ENCODE results near the gene DDX31.

Gene DDX31

DNA sequence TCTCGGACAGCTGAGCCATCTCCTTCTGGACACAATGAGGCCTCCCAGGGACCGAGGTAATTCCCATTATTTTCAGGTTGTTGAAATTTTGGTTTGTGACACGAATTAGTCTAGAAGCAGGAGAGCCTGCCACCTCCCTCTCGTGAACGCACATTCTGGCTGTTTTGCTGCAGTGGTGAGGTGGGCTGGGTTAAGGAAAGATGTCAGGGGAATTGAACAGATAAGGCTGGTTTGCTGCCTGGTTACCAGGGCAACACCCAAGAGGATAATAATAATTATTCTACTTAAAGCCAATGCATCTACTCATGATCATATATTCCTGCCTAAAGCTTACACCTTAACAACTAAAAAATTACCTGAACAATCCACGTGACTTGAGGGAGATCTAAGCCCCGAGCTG is 38.1 kb downstream of the DDX31 start:
- no peak for DNase-seq

DNA sequence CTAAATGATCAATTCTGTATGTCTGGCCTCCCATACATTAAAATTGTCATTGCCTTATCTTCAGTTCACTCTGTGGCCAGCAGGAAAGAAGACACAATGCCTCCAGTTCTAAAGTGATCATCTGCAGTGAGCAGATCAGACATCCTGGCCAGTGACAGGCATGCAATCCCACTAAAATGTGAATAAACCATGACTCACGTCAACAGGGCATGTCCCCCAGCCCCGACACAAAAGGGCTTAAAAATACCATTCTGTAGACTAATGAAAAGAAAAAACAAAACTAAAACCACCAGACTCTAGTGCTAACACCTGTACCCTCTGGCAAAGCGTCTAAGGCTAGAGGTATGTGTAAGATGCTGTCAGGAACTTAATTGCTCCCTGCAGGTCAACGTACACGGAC is 38.5 kb downstream of the DDX31 start:
- DNase-seq, result no peak

DNA sequence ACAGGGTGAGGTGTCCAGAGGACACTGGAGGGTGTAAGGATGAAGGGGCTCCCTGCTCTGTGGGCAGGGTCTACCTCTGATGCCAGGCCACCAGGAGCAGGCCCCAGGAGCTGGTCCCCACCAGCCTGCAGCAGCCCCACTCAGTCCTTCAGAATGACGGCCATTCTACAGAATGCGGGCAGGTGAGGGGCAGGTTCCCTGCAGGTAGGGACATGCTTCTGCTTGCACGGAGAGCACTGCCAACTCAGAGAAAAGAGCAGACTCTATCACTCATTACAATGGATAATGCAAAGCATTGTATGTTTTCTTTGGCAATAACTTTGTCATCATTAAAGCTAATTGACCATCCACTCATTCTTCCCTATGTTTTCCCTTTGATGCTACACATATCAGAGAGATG is 39.0 kb downstream of the DDX31 start:
- no peak for DNase-seq

DNA sequence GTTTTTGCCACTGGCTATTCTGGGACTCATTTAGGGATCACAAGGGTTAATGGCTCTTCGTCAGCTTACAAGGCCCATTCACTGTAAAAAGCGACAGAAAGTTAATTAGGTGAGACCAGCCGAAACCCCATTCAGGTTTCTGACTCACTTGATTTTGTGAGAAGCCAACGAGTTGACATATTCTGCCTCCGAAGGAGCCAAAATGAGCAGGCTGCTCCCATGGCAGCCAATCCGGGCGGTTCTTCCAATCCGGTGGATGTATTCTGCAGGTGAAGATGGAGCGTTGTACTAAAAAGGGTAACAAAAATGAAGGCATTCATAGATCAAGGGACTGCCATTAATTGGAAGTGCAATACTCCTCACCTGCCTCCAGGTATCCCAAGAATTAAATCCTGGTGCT is 39.7 kb downstream of the DDX31 start:
- DNase-seq, result no peak

DNA sequence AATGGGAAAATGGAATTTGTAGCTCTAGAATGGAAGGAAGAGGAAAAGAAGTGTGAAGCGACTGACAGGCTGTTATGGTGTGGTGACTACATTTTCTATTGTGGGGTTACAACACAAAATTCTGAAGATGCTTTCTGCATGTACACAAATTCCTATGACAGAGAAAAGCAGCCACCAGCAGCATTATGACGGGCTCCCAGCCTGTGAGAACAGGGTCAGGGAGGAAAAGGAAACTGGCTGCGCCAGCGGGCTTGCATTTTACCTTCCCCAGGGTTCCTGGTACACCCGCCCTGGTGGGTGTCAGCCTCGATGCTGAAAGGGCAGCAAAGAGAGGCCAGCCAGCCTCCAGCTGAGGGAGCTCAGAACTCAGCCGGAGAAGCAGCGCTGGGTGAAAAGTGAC is 41.0 kb downstream of the DDX31 start:
- no peak for DNase-seq

DNA sequence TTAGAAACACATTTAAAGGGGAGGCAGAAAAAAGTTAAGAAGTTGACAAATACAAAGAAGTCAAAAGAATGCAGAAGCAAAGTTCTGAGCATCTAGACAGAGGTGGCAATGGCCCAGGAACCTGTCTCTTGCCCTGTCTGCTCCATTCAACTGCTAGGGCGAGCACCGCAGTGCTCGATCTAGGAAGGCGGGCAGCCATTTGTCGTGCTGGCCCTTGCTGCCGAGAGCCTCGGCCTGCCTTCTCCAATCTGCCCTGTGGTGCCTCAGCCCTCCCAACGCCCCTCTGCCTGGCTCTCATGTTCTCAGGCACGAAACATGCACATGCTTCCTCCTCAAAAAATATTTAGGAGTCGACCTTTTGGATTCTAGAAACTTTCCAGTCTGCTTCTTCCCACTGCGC is 42.2 kb downstream of the DDX31 start:
- DNase-seq, result no peak

DNA sequence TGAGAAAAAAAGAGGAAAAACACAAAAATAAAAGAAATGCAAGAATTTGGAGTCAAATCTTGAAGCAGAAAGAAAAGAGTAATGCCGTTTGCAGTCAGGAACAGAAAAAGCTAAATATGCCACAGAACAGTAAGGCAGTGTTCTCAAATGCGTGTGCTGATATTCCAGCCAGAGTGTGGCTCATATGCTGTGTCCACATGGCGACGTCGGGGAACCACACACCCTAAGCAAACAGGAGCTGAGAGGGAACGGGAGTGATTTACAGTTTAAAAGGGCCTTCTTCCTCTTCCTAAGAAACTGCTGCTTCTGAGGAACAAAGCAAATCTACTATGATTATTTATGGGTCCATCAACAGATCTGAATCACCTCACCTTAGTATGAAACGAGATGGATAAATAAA is 42.7 kb downstream of the DDX31 start:
- DNase-seq, result no peak

DNA sequence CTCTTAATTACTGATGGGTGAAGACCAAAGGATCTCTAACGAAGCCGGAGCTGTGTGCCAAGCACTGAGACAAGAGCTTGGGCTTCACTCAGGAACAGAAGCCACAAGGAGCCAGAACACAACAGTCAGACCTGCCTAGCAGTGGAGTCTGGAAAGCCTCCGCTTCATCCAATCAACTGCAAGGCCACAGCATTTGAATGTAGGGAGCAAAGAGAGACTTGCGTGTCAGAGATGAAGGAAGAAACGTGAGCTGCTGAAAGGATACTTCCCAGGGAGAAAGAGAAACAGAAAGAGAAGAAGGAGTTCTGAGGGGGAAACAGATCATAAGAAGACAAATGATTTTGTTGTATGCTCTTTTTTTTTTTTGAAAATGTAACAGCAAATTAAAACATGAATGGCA is 43.5 kb downstream of the DDX31 start:
- no peak for DNase-seq

DNA sequence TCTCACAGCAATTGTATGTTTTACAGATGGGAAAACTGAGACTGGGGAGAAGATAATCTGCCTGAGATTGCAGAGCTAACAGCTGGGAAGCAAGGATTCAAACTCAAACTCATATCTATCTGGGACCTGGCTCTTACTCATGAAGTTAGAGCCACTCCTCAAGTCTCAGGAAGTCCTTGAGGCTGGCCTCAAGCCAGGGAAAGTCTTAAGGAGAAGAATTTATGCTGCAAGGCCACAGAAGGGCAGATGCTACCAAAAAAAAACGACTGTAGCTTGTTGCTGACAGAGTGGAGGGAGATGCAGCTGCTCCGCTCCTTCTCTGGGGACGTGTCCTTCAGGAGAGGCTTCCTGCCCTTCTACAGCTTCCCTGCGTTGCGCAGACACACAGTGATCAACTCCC is 47.6 kb downstream of the DDX31 start:
- no peak for DNase-seq

DNA sequence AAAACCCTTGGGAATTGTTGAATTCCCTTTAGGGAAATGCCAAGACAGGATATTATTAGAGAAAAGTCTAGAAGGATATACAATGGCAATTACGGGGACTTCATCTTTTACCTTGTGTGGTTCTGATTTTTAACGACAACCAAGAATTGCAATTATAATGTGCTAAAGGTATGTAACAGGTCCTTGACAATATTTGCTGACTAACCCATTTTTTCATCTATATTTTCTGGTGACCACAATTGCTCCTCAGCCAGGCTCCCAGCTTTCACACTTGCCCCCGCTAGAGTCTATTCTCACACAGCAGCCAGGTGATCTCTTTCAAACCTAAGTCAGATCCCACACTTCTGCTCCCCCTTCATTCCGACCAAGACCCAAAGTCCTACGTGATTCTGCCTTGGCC is 53.1 kb downstream of the DDX31 start:
- no peak for DNase-seq

DNA sequence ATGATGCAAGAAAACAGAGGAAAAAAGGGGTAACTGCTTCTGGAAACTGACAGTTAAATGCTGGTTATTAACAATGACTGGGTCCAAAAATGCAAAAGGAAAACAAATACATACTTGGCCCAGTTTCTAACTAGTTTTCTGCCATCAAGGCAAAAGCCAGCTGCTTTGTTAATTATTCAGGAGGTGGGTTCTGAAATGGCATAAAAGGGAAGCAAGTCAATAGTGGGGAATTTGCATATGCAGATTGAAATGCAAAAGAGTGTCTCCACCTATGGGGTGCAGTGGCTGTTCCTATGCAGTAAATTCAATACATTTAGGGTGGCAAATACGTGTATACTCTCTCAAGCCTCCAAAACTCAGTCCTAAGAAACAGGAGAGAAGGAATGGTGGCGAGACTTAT is 54.0 kb downstream of the DDX31 start:
- no peak for DNase-seq

DNA sequence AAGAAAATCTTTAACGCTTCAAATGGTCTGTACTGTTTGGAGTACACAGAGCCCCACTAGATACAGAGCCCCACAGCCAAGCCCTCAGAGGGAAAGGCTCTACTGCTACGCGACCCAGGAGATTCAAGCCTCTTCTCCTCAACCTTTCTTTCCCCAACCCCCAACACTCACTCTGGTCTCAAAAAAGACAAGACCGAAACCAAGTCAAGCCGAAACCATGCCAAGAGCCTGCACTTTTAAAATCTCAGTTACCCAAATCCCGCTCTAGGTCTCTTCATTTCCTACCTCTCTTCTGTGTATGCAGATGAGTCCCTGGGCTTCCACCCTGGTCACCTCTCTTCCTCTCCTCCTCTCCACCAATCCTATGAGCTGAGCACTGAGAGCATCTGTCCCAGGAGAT is 55.5 kb downstream of the DDX31 start:
- DNase-seq, result no peak

DNA sequence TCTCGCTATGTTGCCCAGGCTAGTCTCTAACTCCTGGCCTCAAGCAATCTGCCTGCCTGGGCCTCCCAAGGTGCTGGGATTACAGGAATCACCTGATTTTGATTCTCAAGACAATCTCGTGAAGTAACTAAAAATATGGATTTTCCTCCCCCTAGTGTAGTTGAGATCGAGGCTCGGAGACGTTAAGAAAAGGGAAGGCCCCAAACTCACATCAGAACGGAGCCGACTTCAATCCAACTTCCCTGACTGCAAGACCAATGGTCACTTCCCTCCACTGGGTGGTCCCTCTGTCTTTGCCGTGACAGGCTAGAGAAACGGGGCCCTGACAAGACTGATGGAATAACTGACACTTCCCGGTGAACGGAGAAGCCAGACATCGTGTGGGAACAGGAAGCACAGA is 59.1 kb downstream of the DDX31 start:
- no peak for DNase-seq

DNA sequence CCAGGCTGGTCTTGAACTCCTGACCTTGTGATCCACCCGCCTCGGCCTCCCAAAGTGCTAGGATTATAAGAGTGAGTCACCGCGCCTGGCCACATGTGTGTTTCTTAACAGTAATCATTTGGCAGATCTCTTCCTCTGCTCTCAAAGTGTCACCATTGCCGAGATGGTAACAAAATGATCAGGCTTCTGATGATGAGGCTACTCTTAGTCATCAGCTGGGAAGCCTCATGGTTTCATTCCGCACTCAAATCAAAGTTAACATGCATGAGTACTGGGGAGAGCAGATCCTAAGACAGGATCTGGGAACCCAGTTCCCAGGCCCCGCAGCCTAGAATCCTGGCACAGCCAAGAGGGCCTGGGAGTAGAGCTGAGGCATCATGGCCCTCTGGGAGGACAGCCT is 60.0 kb downstream of the DDX31 start:
- no peak for DNase-seq

DNA sequence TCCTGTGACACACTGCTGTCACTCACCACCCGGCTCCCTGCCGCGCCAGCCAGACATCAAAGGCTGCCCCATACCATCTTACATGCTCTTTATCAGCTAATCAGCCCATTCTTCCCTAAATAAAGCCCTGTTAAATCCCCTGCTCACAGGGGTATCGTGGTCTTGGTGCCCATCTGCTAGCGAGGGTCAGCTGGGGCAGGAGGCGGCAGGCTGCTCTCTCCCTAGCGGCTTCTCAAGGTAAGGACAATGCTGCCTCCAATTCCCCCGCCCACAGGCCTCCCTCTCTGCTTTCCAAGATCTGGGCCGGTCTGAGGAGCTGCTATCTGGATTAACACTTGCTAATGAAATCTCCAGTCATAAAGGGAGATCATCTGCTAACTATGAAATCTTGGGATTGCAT is 60.6 kb downstream of the DDX31 start:
- DNase-seq, result no peak

DNA sequence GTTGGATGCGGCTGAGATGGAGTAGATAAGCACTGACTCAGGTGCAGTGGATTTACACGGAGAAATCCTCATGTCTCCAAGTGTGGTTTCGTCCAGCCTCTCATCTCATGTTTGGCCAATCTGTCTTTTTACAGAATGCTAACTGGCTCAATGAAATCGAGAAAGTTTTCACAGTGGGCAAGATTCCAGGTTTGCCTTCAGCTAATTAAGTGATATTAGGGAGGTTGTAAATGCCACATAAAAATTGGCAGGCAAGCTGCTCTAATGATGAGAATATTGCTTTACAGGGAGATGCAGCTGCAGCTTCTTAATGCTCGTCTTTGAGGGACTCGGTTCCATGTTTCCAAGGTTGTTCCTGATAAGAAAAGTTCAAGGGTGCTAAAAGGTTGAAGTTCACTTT is 63.7 kb downstream of the DDX31 start:
- no peak for DNase-seq

DNA sequence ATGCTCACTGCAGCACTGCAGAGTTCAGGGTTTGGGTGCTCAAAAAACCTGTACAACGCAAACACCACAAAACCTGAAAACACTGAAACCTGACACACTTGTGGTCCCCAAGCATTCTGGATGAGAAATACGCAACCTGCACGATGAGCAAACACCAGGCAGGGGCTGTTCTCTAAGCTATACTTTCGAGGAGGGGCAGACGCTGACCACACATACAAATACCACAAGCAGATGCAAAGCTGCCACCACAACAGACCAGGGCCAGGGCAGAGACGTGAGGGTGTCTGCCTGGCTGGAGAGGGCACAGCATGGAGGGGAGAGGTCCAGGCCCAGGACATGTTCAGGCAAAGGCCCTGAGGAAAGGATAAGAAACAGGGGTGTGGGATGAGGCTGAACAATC is 64.4 kb downstream of the DDX31 start:
- DNase-seq, result no peak

DNA sequence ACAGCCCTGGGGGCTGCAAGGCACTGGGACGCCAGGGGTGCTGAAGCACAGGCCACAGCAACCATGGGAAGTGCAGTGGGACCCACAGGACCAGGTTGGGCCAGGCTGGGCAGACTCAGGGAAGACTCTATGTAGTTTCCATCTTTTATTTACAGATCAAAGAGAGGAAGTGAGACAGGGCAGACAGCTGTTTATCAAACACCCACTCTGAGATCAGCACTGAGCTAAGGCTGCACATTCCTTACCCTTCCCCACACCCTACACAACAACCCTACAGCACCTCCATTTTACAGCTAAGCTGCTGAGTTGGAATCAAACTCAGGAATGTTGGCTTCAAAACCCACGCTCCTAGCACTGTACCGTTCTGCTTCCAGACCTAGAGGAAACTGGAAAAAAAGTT is 67.6 kb downstream of the DDX31 start:
- DNase-seq, result no peak

DNA sequence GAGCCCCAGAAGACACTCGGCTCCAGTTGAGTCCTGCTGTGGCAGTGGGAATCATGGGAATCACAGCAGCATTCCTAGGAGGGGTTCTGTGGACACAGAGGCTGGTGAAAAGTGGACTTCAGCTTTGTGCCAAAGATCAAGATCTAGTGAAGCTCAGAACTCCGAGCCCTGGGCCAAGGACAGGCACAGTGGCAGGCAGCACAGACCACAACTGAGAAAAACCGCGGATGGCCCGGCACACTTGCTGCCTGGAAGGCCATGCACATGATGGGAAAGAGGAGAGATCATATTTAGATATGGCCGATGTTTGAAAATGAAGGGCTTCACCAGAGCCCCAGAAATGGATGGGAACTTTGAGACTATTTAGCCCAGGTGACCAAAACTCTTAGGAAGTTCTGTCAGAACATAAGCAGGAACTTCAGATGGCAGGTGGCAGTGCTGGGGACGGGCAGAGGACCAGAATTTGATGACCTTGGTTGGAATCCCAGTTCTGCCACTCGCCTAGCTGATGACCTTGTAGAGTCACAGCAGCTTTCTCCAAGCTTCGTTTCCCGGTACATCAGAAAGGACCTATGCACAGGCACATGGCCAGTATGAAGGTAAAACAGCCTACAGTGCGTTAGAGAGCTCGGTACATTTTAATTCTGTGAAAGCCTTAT is 69.3 kb downstream of the DDX31 start:
- no peak for DNase-seq

DNA sequence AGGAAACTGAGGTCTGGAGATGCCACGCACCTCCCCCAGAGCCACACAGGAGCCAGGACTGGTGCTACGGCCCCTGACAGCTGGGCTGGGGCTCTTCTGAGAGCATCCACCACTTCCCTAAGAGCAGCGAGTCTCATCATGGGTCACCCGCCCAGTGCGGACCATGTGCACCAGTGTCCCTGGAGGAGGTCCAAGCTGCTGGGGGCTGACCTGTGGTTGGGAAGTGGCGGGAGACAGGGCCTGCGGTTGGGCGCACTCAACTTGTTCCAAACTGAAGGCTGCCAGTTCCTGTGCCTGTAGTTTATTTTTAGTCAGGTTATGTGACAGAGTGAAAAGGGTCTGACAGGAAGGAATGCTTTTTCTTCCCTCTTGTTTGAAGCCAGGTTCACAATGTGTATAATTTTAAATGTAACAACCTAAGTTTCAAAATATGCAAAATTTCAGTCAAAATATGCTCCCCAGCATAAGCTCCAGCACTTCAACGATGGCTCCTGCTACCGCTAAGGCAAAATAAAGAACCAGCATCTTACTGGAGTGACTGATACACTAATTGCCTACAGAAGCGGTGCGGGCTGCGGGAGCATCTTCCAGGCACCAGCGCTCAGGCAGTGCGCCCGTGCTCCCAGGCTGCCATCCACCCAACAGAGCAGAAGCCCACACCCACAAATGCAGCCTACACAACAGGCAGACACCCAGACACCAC is 72.6 kb downstream of the DDX31 start:
- DNase-seq, result no peak

DNA sequence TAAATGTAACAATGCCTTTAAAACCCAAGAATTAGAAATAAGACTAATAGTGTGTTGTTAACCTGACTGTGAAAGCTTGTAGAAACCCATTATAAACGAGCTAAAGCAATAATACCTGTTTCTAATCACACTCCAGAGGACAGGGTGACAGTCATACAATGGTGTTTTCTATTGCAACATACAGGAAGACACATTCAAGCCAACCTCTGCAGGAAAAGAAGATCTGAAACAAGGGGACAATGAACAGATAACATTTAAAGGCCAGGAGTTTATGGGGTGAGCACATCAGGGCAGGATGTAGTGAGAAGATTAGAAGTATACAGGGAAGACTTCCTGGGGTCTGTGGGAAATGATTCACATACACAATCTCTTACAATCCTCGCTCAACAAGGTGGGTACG is 73.6 kb downstream of the DDX31 start:
- DNase-seq, result no peak

DNA sequence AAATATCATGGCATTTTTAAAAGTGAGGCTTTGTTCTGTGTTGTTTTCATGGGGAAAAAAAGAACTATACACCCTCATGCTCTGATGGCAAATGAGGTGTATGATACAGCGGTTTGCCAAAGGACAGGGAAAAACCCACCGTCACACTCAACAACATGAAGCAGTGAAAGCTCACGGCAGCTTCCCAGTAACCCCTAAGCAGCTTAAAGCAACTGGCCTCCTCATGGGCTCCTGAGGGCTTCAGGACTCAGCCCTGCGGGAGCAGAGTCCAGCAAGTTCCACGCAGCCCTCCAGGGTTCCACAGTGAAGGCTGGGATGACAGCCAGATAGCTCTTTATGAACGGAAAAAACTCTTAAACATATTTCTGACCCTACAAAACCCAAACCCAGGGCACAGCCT is 74.5 kb downstream of the DDX31 start:
- no peak for DNase-seq

DNA sequence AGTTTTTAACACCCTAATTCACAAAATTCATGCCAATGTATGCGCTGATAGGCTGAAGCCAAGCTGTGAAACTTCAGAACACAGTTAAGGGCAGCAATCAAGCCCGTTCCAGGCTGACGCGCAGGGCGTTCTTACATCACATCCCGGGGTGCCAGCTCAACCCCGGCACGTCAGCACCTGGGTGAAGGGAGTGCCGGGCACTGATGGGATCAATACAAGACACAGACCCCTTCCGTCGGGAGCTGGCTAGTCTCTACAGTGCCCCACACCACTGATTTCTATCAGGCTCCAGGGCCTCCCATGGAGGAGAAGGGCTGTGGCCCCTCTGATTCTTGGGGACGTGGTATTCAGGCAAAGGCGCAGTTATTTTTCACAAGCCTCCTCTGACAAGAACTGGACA is 75.4 kb downstream of the DDX31 start:
- DNase-seq, result no peak

DNA sequence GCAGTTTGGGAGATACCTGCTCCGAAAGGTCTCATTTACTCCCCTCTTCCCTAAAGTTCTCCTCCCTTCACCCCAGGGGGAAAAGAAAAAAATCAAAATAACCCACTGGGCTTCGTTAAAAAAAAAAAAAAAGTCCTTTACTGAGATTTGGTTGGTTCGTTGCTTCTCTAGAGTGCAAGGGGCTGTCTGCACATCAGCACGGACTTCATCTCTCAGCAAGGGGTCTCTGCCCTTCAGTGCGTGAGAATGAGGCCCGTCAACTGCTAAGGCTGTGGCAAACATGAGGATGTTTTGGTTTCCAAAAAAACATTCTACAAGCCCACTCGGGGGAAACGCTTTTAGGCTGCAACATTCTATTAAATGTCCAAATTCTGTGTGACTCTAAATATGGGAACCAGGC is 77.3 kb downstream of the DDX31 start:
- no peak for DNase-seq

DNA sequence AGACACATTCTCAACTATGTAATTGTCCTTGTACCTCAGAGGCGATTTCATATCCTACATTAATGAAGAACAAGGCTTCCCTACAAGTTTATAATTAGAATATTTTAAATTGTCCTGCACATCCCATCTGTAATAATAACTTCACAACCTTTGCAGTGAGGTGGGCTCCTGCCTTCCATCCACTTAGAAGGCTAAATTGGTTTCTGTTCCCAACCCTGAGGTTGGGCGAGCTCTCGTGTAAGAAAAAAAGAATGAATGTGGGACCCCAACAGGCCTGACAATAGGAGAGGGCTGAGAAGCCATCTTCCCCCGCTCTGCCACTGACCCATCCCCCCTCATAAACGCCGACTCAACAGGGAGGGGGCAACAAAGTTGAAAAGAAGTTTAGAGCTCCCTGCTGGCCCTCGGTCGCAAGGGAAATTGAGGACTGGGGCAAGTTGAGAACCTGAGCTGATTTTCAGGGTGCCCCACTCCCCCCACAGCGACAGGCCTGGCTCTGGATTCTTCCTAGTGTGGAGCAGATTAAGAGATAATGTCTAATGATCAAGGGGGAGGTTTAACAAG is 78.0 kb downstream of the DDX31 start:
- DNase-seq, result no peak
